Rectal smooth muscle tissue (tissue), 1 donor: ENCODE results near the gene PYROXD2.

Experiments used
- H3K27ac ChIP-seq: one replicate; pipeline ENCODE4 v1.7.0; 2013; ENCODE audit warnings: low read depth, low read length, inconsistent platforms
- H3K27me3 ChIP-seq: one replicate; pipeline ENCODE4 v1.7.0; 2013; ENCODE audit warnings: low read length; ENCODE audit not compliant: control insufficient read depth, insufficient read depth
- H3K36me3 ChIP-seq: one replicate; pipeline ENCODE4 v1.7.0; 2013; ENCODE audit warnings: low read length; ENCODE audit not compliant: control insufficient read depth, insufficient read depth
- H3K4me1 ChIP-seq: one replicate; pipeline ENCODE4 v1.7.0; 2013; ENCODE audit warnings: low read length; ENCODE audit not compliant: control insufficient read depth, insufficient read depth
- H3K4me3 ChIP-seq: one replicate; pipeline ENCODE4 v1.7.0; 2013; ENCODE audit warnings: low read length
- H3K9ac ChIP-seq: one replicate; pipeline ENCODE4 v1.7.0; 2013; ENCODE audit warnings: low read length

Gene PYROXD2

GRCh38 chr10:98405422-98405821 is 9.6 kb downstream of the PYROXD2 start:
- Histone ChIP-seq H3K9ac (no peak overlapping the region), H3K36me3 (peaks cover 6% of the 10 kb centered on the region), H3K27me3 (no peaks in the 10 kb centered on the region), H3K4me1 (no peaks in the 10 kb centered on the region), H3K4me3 (no peak overlapping the region), H3K27ac (no peak overlapping the region)

- Histone ChIP-seq H3K36me3 (peaks cover 6% of the 10 kb centered on the region), H3K4me3 (no peak overlapping the region), H3K27ac (no peak overlapping the region), H3K27me3 (no peaks in the 10 kb centered on the region), H3K9ac (no peak overlapping the region), H3K4me1 (no peaks in the 10 kb centered on the region)
Observed at GRCh38 chr10:98404571-98405359, 10.2 kb downstream of the PYROXD2 start.

- Histone ChIP-seq H3K27me3 (no peaks in the 10 kb centered on the region), H3K27ac (no peak overlapping the region), H3K36me3 (peaks cover 6% of the 10 kb centered on the region), H3K9ac (no peak overlapping the region), H3K4me3 (no peak overlapping the region), H3K4me1 (no peaks in the 10 kb centered on the region)
Observed at GRCh38 chr10:98403812-98404504, 11.0 kb downstream of the PYROXD2 start.

- no peaks in the 10 kb centered on the region for H3K27me3 ChIP-seq
- H3K4me3 ChIP-seq = no peak overlapping the region
- H3K9ac ChIP-seq = no peak overlapping the region
- H3K4me1 ChIP-seq = no peaks in the 10 kb centered on the region
- H3K27ac ChIP-seq = no peak overlapping the region
- H3K36me3 ChIP-seq = peaks cover 6% of the 10 kb centered on the region
Observed at GRCh38 chr10:98402931-98403718, 11.9 kb downstream of the PYROXD2 start.

GRCh38 chr10:98402478-98402877 is 12.5 kb downstream of the PYROXD2 start:
- Histone ChIP-seq H3K9ac (no peak overlapping the region), H3K4me3 (no peak overlapping the region), H3K27me3 (no peaks in the 10 kb centered on the region), H3K4me1 (no peaks in the 10 kb centered on the region), H3K36me3 (peaks cover 6% of the 10 kb centered on the region), H3K27ac (no peak overlapping the region)

GRCh38 chr10:98400482-98400881 is 14.5 kb downstream of the PYROXD2 start:
- Histone ChIP-seq H3K27me3 (no peaks in the 10 kb centered on the region), H3K4me1 (no peaks in the 10 kb centered on the region), H3K9ac (no peak overlapping the region), H3K4me3 (no peak overlapping the region), H3K27ac (no peak overlapping the region), H3K36me3 (peaks cover 13% of the 10 kb centered on the region)

GRCh38 chr10:98399784-98400183 is 15.2 kb downstream of the PYROXD2 start:
- Histone ChIP-seq H3K9ac (no peak overlapping the region), H3K27me3 (no peaks in the 10 kb centered on the region), H3K4me1 (no peaks in the 10 kb centered on the region), H3K4me3 (no peak overlapping the region), H3K27ac (no peak overlapping the region), H3K36me3 (peaks cover 18% of the 10 kb centered on the region)

- H3K9ac ChIP-seq = no peak overlapping the region
- H3K27ac ChIP-seq = no peak overlapping the region
- peaks cover 12% of the 10 kb centered on the region for H3K36me3 ChIP-seq
- no peak overlapping the region for H3K4me3 ChIP-seq
- no peaks in the 10 kb centered on the region for H3K27me3 ChIP-seq
- H3K4me1 ChIP-seq = no peaks in the 10 kb centered on the region
Observed at GRCh38 chr10:98397089-98397600, 17.8 kb downstream of the PYROXD2 start.

GRCh38 chr10:98396096-98397063 is 18.6 kb downstream of the PYROXD2 start:
- no peaks in the 10 kb centered on the region for H3K4me1 ChIP-seq
- H3K9ac ChIP-seq = no peak overlapping the region
- H3K27me3 ChIP-seq = no peaks in the 10 kb centered on the region
- peaks cover 12% of the 10 kb centered on the region for H3K36me3 ChIP-seq
- no peak overlapping the region for H3K4me3 ChIP-seq
- H3K27ac ChIP-seq = no peak overlapping the region

GRCh38 chr10:98394851-98395440 is 20.0 kb downstream of the PYROXD2 start:
- H3K4me1 ChIP-seq = no peaks in the 10 kb centered on the region
- H3K4me3 ChIP-seq = no peak overlapping the region
- no peak overlapping the region for H3K9ac ChIP-seq
- H3K36me3 ChIP-seq = peaks cover 12% of the 10 kb centered on the region
- no peaks in the 10 kb centered on the region for H3K27me3 ChIP-seq
- H3K27ac ChIP-seq = no peak overlapping the region

GRCh38 chr10:98391578-98391991 is 23.4 kb downstream of the PYROXD2 start:
- peaks cover 5% of the 10 kb centered on the region for H3K36me3 ChIP-seq
- H3K4me3 ChIP-seq = no peak overlapping the region
- no peak overlapping the region for H3K27ac ChIP-seq
- H3K27me3 ChIP-seq = no peaks in the 10 kb centered on the region
- H3K9ac ChIP-seq = peak overlapping the region; percentile 25
- H3K4me1 ChIP-seq = no peaks in the 10 kb centered on the region
